ENCODE measurements around the gene GJD4. TPM values are rescaled to one million over a fixed set of nuclear protein-coding genes. Genes with fewer than 3 reads are reported as not detected.

Gene GJD4
- total and polyA plus RNA-seq, 2 of the 4 experiments (the other 2 are of a cell fraction) = not detected

DNA sequence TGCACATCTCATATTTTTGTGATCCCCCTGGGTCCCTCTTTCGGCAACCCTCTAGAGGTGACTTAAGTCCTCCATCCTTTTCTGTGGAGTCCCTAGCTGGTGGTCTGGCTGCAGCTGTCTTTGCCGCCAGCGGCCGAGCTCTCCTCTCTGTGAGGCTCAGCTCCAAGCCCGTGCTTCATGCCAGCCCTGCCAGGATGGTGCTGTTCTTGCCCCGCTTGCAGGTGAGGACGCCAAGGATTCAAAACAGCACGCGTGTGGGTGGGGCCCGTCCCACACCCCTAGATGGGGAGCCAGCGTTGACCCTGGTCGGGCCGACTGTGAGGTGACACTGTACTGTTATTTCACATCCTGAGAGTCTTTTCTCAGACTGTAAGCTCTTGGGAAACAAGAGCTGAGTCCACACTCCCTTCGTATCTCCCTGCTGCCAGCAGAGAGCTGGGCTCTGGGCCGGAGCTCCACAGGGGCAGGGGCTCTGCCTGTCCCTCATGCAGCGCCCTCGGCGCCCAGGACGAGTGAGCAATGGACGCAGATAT, 36.6 kb upstream of the GJD4 start:
- BruUV-seq (replicated peaks) = no TSS peak
- Histone ChIP-seq H2BK20ac (ENCODE audit: low read depth, low read length) (no peak overlapping the region), H3K4me2 (ENCODE audit: low read depth, low read length) (no peak overlapping the region), H4K91ac (ENCODE audit: insufficient read depth, low read depth, low read length) (no peak overlapping the region), H3K56ac (ENCODE audit: extremely low read depth, insufficient read depth, low read length) (no peak overlapping the region), H3K27me3 (ENCODE audit: control insufficient read depth, insufficient read depth, low read length) (no peaks in the 10 kb centered on the region), H2BK15ac (ENCODE audit: low read depth, low read length) (no peak overlapping the region), H4K5ac (ENCODE audit: low read depth, low read length) (no peak overlapping the region), H2BK120ac (ENCODE audit: low read depth, low read length) (no peak overlapping the region), H3K4ac (ENCODE audit: low read depth, low read length) (no peak overlapping the region), H2AK5ac (ENCODE audit: low read depth, low read length) (no peak overlapping the region), H3K9me3 (ENCODE audit: control insufficient read depth, insufficient read depth, low read length) (no peaks in the 10 kb centered on the region), H3K4me1 (ENCODE audit: control insufficient read depth, insufficient read depth, low read length) (peaks cover 7% of the 10 kb centered on the region), H2AFZ (replicated peaks; ENCODE audit: low read length, poor library complexity) (no peak overlapping the region), H4K20me1 (ENCODE audit: insufficient read depth, low read length) (0 out of 2 replicates have a peak, but pooled peaks cover 6% of the 10 kb centered on the region), H3K27ac (ENCODE audit: insufficient read depth, low read length) (no peak overlapping the region), H3K79me1 (ENCODE audit: low read depth in 1 of 2, low read length in 2 of 2) (peaks cover 0 to 23% of the 10 kb centered on the region in 2 experiments; a peak in 2 of 4 replicates), H3K23ac (ENCODE audit: low read depth, low read length) (no peak overlapping the region), H3K36me3 (ENCODE audit: control insufficient read depth, insufficient read depth, low read length) (peaks cover 29% of the 10 kb centered on the region), H4K8ac (ENCODE audit: low read depth in 2 of 2, low read length in 2 of 2) (no peak overlapping the region), H3K18ac (ENCODE audit: low read depth, low read length) (no peak overlapping the region), H3K4me3 (ENCODE audit: insufficient read depth, low read depth, low read length) (no peak overlapping the region), H3K9me1 (ENCODE audit: insufficient read depth, low read length) (peaks cover 11% of the 10 kb centered on the region), H3K9ac (ENCODE audit: low read depth, low read length) (no peak overlapping the region), H2AK9ac (replicated peaks; ENCODE audit: low read depth, low read length, poor library complexity) (no peak overlapping the region), H2BK5ac (ENCODE audit: low read depth, low read length, poor library complexity, severe bottlenecking) (no peak overlapping the region), H3K14ac (replicated peaks; ENCODE audit: low read depth, low read length) (no peak overlapping the region)
- WGBS, 2 experiments (ENCODE audit: extremely low coverage in 2 of 2, insufficient read length in 1 of 2) = 100% methylated on average over 8 of the region's 20 CpGs; no CpG with 5 or more reads in 1 of the 2 experiments
- CTCF ChIA-PET = no interaction called here
- no peak for ATAC-seq (ENCODE audit: low read depth)
- no peak for DNase-seq
- TF ChIP-seq FOS (IDR thresholded peaks at IDR 0.05; ENCODE audit: low read depth, low read length) (no peak), CEBPB (IDR thresholded peaks at IDR 0.05; ENCODE audit: low read depth, low read length) (no peak), CHD1 (IDR thresholded peaks at IDR 0.05; ENCODE audit: low read depth, low read length) (no peak), RAD21 (IDR thresholded peaks at IDR 0.05; ENCODE audit: low read length) (no peak), MXI1 (IDR thresholded peaks at IDR 0.05; ENCODE audit: borderline replicate concordance, low read depth, low read length) (no peak), RCOR1 (IDR thresholded peaks at IDR 0.05; ENCODE audit: insufficient replicate concordance, low read length) (no peak), MAFK (IDR thresholded peaks at IDR 0.05; ENCODE audit: low read depth, low read length) (no peak)
- dilution Hi-C loops (cut with HindIII; ENCODE audit: low sequenced_read_pairs, unreplicated experiment) = no loop called here
- POLR2A ChIA-PET (ENCODE audit: unreplicated experiment) = no interaction called here
- in situ Hi-C loops (cut with MboI; ENCODE audit: low sequenced_read_pairs) = loop anchor here (10.0 to 25.0 kb wide), 2 partner anchors 334 to 456 kb away; no protein-coding TSS in a partner anchor
- intact Hi-C loops (cut with micrococcal nuclease) = loop anchor here (10.0 kb wide), 2 partner anchors 324 to 444 kb away; partner anchors contain the start of gene CREM
